ENCODE measurements around the gene MFAP2.

Gene MFAP2

DNA sequence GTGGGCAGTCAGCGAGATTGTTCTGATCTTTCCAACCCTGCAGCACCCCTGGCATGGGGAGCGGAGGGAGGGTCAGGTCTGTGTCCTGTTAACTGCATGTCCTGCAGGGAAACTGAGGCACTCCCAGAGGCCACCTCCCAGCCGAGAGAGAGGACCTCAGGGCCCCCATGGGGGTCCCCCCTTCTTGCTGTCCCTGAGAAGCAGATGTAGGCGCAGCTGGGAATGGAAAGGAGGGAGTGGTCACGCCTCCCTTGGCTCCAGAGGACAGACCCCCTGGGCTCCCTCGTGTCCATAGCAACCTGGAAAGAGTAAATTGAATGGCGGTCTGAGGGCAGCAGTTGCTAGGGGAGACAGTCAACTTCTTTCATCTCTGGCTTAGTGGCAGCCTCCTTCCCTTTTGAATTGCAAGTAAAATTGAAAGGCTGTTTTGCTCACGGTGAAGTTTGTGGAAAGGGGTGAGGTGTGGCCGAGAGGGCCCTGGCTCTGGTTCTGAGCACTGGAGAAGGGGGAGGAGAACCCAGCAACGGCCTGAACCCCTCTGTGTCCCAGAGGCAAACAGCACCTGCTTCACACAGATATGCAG lies 53.8 kb downstream of the MFAP2 start:
- no peak for DNase-seq

DNA sequence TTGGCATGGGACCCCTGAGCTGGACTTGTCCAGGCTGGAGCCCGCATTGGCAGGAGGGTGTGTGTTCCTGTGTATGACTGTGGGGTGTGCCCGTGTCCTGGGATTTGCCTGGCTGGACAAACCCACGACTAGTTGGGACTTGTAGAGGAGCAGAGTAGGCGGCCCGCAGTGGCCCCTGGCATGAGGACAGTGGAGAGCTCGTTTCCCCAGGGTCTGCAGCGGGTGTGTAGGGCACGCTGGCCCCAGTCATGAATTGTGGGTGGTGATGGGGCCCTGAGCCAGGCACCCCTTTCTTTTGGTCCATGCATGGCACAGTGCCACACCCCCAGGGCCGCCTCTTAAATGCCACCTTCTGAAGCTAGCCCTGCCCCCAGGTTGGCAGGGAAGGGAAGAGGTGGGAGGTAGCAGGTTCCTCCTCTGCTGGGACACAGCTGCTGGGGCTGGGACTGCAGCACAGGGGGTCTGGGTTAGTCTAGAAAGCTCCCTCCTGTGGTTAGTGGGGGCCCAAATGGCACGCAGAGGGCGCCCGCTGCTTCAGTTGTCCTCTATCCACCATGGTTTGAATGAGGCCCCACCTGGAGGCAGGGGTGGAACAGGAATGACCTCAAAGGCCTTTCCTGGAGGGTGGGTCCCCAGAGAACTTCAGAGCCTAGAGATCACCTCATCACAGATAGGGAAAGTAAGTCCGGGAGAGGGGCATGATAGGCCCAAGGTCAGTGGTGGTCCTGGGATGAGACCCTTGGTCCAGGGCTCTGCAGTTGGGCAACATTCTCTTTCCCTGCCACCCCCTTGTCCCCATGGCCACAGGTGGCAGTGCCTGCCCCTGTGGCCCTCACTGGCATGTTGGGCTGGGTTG lies 54.6 kb downstream of the MFAP2 start:
- no peak for DNase-seq

DNA sequence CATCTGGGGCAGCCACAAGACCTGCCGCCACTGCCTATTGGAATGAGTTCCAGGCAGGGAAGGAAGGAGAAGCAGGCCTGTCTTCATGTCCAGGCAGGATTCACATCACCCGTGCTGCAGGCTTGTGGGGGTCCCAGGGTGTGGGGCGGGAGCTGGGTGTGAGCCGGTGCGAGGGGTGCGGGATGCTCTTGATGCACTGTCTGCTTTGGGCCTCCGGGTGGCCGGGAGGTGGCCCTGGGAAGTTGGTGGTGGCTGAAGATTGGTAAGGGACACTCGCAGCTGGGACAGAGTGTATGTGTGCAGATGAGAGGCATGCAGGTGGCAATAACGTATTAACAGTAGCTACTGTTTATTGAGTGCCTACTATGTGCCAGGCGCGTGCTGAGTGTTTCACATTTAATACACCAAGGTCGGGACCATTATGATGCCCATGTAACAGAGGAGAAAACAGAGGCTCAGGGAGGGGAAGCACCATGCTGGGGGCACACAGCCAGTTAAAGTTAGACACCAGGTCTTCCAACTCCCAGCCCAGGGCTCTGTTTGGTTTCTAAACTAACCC lies 55.4 kb downstream of the MFAP2 start:
- no peak for DNase-seq

Measured in stimulated activated CD4-positive, alpha-beta T cell treated with anti-CD3 and anti-CD28 coated beads, Interleukin-15, amount 100 ng/mL, for 24 hours (primary cell).